ENCODE results near the gene TMEM147.

DNA sequence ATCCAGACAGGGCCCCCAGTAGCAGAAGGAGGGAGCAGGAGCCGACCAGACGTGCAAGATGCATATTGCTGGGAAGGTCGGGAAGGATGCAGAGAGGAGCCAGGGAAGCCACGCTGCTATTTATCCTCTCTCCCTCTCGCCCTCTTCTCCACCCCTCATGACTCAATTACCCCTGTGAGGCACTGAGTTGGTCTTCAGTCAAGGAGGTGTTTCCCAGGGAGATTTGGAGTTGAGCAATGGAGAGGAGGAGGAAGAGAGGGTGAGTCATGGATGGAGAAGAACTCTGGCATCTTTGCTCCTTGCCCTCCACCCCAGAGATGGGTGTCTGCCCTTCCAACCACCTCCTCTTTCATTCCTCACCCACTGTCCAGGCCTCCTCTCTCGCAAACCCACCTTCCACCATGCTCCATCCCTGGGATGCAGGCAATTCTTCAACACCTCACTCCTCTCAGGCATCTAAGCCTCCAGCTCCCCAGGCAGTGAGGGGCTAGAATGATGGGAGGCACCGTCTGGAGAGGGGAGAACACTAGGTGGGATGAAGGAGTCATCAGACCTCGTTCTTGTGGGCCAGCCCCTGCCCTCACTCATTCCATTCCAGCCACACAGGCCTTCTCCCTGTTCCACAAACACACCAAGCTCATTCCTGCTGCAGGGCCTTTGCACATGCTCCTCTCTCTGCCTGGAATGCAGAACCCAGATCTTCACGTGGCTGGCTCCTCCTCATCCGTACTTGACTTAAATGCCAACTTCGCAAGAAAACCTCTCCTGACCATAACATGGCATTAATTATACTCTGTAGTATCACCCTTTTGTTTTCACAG is 17.0 kb upstream of the TMEM147 start, which contains the start of gene SBSN:
- no peak for TF ChIP-seq SIN3A (IDR thresholded peaks at IDR 0.05; ENCODE audit: borderline replicate concordance, insufficient read depth, low read depth, low read length)
- TF ChIP-seq, protein P1, sequence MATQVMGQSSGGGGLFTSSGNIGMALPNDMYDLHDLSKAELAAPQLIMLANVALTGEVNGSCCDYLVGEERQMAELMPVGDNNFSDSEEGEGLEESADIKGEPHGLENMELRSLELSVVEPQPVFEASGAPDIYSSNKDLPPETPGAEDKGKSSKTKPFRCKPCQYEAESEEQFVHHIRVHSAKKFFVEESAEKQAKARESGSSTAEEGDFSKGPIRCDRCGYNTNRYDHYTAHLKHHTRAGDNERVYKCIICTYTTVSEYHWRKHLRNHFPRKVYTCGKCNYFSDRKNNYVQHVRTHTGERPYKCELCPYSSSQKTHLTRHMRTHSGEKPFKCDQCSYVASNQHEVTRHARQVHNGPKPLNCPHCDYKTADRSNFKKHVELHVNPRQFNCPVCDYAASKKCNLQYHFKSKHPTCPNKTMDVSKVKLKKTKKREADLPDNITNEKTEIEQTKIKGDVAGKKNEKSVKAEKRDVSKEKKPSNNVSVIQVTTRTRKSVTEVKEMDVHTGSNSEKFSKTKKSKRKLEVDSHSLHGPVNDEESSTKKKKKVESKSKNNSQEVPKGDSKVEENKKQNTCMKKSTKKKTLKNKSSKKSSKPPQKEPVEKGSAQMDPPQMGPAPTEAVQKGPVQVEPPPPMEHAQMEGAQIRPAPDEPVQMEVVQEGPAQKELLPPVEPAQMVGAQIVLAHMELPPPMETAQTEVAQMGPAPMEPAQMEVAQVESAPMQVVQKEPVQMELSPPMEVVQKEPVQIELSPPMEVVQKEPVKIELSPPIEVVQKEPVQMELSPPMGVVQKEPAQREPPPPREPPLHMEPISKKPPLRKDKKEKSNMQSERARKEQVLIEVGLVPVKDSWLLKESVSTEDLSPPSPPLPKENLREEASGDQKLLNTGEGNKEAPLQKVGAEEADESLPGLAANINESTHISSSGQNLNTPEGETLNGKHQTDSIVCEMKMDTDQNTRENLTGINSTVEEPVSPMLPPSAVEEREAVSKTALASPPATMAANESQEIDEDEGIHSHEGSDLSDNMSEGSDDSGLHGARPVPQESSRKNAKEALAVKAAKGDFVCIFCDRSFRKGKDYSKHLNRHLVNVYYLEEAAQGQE (IDR thresholded peaks at IDR 0.05; ENCODE audit: insufficient read depth in 1 of 2, low read depth in 2 of 2, low read length in 1 of 2), result no peak
- TF ChIP-seq, protein P2, sequence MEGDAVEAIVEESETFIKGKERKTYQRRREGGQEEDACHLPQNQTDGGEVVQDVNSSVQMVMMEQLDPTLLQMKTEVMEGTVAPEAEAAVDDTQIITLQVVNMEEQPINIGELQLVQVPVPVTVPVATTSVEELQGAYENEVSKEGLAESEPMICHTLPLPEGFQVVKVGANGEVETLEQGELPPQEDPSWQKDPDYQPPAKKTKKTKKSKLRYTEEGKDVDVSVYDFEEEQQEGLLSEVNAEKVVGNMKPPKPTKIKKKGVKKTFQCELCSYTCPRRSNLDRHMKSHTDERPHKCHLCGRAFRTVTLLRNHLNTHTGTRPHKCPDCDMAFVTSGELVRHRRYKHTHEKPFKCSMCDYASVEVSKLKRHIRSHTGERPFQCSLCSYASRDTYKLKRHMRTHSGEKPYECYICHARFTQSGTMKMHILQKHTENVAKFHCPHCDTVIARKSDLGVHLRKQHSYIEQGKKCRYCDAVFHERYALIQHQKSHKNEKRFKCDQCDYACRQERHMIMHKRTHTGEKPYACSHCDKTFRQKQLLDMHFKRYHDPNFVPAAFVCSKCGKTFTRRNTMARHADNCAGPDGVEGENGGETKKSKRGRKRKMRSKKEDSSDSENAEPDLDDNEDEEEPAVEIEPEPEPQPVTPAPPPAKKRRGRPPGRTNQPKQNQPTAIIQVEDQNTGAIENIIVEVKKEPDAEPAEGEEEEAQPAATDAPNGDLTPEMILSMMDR (IDR thresholded peaks at IDR 0.05), result no peak
- TF ChIP-seq POLR2AphosphoS5 (IDR thresholded peaks at IDR 0.05; ENCODE audit: low read depth, low read length), result no peak

Measured in Panc1 (cell line).